ENCODE results near the gene FXYD5.

GRCh38 chr19:35161434-35161743, 6.9 kb downstream of the FXYD5 start:
- TF ChIP-seq YY1 (IDR thresholded peaks at IDR 0.05; ENCODE audit: insufficient read depth, insufficient read length): no peak
- TF ChIP-seq SUZ12 (IDR thresholded peaks at IDR 0.05; ENCODE audit: extremely low read depth, insufficient read depth, insufficient read length): no peak
